Fibroblast of skin of back (primary cell): Measurements from ENCODE around the gene IQCN.

Experiments
- DNase-seq: peaks from one replicate; pipeline ENCODE4 v3.0.0-alpha.2; 2013

Gene IQCN

DNA sequence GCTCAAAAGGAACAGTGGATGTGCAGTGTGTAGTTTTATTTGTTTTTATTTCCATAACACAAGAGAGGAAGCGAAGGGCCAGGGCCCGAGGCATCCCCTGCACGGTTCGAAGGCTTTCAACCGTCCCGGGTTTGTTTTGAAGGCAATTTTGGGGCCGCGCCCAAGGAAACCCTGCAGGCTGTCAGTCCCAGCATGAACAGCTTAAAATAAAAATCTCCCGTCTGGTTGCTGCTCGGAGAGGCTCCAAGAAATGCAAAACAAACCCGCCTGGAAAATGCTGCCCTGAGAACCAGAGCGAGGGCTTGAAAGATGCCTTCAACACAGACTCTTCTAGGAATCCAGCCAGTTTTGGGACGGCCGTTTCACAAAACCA lies 32.6 kb upstream of the IQCN start:
- DNase-seq = no peak

GRCh38 chr19:18306209-18306887 lies 32.1 kb upstream of the IQCN start:
- no peak for DNase-seq

- peak; percentile 90 for DNase-seq
These were observed 30.4 kb upstream of the IQCN start for GRCh38 chr19:18304458-18305310.

DNA sequence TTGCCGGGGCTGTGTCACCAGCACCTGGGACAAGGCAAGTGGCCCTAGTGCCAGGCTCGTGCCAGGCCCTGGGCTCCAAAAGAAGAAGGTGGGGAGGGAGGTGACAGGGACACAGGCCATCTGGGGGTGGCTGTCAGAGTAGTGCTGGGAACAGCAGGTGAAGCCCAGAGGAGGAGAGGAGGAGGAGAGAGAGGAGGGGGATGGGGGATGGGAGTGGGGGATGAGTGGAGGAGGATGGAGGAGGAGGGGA lies 29.9 kb upstream of the IQCN start:
- no peak for DNase-seq

- no peak for DNase-seq
These were observed 27.5 kb upstream of the IQCN start for GRCh38 chr19:18301718-18302111.

- peak; percentile 79 for DNase-seq
These were observed 26.9 kb upstream of the IQCN start for GRCh38 chr19:18300930-18301717.

DNA sequence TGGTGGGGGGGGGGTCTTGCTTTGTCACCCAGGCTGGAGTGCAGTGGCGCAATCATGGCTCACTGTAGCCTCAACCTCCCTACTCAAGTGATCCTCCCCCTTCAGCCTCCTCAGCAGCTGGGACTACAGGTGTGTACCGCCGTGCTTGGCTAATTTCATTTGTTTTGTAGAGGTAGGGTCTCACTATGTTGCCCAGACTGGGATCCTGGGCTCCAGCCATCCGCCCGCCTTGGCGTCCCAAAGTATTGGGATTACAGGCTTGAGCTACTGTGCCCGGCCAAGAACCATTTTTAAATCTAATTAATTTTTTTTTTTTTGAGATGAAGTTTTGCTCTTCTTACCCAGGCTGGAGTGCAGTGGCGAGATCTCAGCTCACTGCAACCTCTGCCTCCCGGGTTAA lies 25.4 kb upstream of the IQCN start:
- DNase-seq = no peak

- no peak for DNase-seq
These were observed 24.3 kb upstream of the IQCN start for GRCh38 chr19:18298601-18299000.

DNA sequence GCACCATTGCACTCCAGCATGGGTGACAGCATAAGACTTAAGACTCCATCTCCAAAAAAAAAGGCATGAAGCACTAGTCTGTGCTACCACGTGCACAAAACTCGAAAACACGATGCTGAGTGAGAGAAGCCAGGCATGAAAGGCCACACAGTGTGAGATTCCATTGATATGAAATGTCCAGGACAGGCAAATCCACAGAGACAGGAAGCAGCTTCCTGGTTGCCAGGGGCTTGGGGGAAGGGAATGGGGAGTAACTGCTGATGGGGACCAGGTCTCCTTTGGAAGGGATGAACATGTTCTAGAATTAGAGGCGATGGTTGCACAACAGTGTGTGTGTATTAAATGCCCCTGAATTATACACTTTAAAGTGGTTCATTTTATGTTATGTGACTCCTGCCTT lies 23.1 kb upstream of the IQCN start:
- peak; percentile 60 for DNase-seq

DNA sequence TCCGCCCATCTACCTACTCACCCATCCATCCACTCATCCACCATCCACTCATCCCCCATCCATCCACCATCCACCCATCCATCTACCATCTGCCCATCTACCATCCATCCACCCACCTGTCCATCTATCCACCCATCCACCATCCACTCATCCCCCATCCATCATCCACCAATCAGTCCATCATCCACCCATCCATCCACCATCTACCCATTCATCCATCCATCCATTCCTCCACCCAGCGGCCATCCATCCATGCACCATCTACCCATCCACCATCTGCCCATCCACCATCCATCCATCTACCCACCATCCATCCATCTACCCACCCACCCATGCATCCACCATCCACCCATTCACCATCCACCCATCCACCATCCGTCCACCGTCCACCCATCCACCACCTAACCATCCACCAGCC lies 20.8 kb upstream of the IQCN start:
- no peak for DNase-seq

DNA sequence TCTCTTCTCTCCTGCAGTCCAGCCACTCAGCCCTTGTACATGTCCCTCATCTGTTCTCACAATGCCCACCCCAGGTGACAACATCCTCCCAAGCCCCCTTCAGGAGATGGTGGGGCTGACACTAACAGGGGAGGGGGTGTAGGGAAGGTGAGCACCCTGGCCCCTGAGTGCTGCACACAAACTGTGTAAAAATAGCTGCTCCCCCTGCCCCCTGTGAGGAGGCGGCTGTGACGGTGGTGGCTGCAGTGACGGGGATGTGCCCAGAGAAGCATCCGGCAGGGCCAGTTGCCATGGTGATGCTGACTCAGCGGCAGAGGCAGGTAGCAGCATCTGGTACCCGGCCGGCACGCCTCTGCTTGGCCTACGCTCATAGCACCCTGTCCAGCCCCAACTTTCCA lies 20.2 kb upstream of the IQCN start:
- DNase-seq = no peak

- no peak for DNase-seq
These were observed 19.6 kb upstream of the IQCN start for GRCh38 chr19:18293642-18294466.

- DNase-seq = peak; percentile 72
These were observed 18.8 kb upstream of the IQCN start for GRCh38 chr19:18292810-18293641.

GRCh38 chr19:18292462-18292809 lies 18.2 kb upstream of the IQCN start:
- DNase-seq = no peak

DNA sequence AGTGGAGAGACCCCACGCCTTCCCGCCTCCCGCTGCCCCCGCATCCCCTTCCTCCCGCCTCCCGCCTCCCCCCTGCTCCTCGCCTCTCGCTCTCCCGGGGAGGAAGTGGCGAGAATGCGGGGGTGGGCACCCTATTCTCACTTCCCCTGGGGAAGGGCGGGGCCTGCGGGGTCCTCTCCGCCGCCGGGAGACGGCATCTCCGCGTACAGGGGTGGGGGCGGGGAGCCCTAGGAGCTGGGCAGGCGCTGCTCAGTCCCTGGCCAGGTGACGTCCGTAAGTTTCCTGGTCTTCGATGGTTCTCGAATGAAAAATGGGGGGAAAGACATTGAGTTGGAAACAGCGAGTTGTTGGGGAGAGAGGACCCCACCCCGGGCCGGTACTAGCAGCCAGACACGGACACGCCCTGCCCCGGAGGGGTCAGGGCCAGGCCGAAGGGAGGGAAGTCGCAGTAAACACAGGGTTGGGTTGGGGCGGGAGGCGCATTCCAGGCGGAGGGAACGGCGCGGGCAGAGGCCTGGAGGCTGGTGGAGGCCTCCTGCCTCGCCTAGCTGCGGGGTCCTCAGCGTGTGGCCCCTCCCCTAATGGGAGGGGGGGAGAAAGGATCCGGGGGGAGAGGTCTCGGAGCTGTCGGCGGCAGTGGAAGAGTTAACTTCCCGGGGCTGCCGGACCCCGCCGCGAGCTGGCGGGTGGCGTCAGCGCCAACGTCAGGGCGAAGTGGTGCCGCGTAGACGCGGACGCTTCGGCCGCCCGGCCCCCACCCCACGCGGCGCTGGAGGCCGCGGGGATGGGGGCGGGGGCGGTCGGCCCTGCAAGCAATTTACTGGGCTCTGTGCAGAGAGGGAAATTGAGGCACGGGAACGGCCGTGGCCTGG lies 17.6 kb upstream of the IQCN start:
- DNase-seq = peak; percentile 76

DNA sequence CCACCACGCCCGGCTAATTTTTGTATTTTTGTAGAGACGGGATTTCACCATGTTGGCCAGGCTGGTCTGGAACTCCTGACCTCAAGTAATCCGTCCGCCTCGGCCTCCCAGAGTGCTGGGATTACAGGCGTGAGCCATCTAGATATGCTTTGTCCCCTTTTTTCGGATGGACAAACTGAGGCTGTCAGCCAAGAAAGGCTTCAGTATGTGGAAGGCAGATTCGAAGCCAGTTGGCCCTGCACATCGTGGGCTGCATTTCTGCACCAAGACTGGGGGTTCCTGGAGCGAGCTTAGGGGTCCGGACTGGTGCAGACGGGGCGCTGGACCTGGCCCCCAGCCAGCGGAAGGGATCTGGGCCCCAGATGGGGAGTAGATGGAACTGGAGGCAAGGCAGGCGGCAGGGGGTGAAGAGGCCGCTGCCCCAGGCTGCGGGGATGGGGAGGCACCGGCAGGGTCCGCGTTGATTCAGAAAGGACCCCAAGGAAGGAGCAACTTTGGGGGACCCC lies 16.8 kb upstream of the IQCN start:
- DNase-seq = no peak

- no peak for DNase-seq
These were observed 16.2 kb upstream of the IQCN start for GRCh38 chr19:18290302-18291018.

DNA sequence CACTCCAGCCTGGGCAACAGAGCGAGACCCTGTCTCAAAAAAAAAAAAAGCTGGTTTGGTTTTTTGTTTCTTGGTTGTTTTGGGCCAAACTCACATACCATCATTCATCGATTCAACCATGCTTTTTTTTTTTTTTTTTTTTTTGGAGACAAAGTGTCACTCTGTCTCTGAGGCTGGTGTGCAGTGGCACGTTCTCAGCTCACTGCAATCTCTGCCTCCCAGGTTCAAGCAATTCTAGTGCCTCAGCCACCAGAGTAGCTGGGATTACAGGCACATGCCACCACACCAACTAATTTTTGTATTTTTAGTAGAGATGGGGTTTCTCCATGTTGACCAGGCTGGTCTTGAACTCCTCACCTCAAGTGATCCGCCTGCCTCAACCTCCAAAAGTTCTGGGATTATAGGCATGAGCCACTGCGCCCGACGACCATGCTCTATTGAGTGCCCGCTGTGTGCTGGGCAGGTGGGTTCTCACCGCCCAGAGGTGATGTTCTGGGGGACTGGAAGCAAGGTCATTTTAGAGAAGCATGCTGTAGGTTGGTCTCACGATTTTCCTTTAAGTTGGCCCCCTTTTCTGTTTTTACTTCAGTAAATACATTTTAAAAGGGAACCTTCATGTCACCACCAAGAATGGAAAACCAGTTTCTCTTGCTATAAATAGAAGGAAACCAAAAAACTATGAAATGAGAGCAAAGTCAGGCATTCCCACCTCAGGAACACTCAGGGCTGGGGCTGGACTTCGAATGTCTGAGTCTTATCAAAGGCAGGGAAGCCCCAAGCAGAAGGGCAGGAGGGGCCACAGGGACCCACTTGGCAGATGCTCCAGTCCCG lies 15.4 kb upstream of the IQCN start:
- DNase-seq = no peak
